Sigmoid colon (tissue), 4 donors: ENCODE results near the gene CALHM5.

Experiments
- POLR2A ChIP-seq, 2 donors: fragments of 450-650 bp; IDR thresholded peaks; one replicate each; pipeline ENCODE4 v1.6.1; 2016; ENCODE audit warnings: antibody characterized with exemption in 2 of 2, mild to moderate bottlenecking in 2 of 2, moderate library complexity in 2 of 2
- POLR2AphosphoS5 ChIP-seq, 4 donors: sonication (generic); formaldehyde crosslinking; IDR thresholded peaks; one replicate each; pipeline ENCODE4 v1.6.1; 2017; ENCODE audit warnings: antibody characterized with exemption in 4 of 4
- TF ChIP-seq, protein P1 (sequence below), 4 experiments: fragments of 450-650 bp in 3 of 4; fragments of 200-600 bp in 1 of 4; IDR thresholded peaks; one replicate each; pipeline ENCODE4 v1.5.1; 2016 to 2019; ENCODE audit warnings: antibody characterized with exemption in 4 of 4, mild to moderate bottlenecking in 3 of 4, moderate library complexity in 2 of 4

- TF ChIP-seq POLR2A (IDR thresholded peaks at IDR 0.05) (no peak), POLR2AphosphoS5 (IDR thresholded peaks at IDR 0.05) (no peak)
- TF ChIP-seq, protein P1, sequence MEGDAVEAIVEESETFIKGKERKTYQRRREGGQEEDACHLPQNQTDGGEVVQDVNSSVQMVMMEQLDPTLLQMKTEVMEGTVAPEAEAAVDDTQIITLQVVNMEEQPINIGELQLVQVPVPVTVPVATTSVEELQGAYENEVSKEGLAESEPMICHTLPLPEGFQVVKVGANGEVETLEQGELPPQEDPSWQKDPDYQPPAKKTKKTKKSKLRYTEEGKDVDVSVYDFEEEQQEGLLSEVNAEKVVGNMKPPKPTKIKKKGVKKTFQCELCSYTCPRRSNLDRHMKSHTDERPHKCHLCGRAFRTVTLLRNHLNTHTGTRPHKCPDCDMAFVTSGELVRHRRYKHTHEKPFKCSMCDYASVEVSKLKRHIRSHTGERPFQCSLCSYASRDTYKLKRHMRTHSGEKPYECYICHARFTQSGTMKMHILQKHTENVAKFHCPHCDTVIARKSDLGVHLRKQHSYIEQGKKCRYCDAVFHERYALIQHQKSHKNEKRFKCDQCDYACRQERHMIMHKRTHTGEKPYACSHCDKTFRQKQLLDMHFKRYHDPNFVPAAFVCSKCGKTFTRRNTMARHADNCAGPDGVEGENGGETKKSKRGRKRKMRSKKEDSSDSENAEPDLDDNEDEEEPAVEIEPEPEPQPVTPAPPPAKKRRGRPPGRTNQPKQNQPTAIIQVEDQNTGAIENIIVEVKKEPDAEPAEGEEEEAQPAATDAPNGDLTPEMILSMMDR (IDR thresholded peaks at IDR 0.05) = no peak
Observed at GRCh38 chr6:116483616-116484015, 27.8 kb upstream of the CALHM5 start.
